Measurements from ENCODE around the gene PKDCC. TPM values are rescaled to one million over a fixed set of nuclear protein-coding genes. Genes with fewer than 3 reads are reported as not detected.

The PKDCC gene
- total RNA-seq, 1 experiment from 2014 or later = 12.5 TPM

DNA sequence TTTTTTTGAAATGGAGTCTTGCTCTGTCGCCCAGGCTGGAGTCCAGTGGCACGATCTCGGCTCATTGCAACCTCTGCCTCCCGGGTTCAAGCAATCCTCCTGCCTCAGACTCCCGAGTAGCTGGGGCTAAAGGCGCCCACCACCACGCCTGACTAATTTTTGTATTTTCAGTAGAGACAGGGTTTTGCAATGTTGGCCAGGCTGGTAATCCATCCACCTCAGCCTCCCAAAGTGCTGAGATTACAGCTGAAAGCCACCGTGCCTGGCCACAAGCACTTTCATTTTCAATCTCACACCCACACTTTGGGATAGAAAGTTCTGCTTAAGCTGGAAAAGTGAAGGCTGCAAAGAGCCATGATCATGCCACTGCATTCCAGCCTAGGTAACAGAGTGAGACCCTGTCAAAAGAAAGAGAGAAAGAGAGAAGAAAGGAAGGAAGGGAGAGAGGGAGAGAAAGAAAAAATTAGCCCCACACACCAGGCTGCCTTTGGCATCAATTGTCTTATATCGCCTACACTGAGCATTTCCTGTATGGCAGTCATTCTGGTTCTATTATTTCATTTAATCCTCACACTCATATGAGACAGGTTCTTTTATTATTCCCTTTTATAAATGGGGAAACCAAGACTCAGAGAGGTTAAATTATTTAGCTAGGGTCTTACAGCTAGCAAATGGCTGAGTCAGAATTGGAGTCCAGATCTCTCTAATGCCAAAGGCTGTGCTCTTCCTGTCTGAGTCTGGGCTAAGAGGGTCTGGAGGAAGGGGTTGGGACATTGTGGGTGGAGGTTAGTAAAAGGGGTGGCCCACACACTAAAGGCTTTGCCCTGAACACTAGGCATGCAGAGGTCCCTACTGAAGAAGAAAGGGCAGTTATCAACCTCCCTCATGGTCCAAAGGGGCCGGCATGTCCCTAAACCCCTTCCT, 37.9 kb upstream of the PKDCC start:
- intact Hi-C loops (cut with micrococcal nuclease; ENCODE audit: unreplicated experiment) = no loop called here
- H3K4me3 Mint-ChIP-seq (ENCODE audit: low read depth, unreplicated experiment) = no peak overlapping the region
- TF ChIP-seq, protein P1, sequence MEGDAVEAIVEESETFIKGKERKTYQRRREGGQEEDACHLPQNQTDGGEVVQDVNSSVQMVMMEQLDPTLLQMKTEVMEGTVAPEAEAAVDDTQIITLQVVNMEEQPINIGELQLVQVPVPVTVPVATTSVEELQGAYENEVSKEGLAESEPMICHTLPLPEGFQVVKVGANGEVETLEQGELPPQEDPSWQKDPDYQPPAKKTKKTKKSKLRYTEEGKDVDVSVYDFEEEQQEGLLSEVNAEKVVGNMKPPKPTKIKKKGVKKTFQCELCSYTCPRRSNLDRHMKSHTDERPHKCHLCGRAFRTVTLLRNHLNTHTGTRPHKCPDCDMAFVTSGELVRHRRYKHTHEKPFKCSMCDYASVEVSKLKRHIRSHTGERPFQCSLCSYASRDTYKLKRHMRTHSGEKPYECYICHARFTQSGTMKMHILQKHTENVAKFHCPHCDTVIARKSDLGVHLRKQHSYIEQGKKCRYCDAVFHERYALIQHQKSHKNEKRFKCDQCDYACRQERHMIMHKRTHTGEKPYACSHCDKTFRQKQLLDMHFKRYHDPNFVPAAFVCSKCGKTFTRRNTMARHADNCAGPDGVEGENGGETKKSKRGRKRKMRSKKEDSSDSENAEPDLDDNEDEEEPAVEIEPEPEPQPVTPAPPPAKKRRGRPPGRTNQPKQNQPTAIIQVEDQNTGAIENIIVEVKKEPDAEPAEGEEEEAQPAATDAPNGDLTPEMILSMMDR (IDR thresholded peaks at IDR 0.05; ENCODE audit: unreplicated experiment) = no peak
- H3K9me3 Mint-ChIP-seq (ENCODE audit: low read depth, unreplicated experiment) = no peaks in the 10 kb centered on the region
- H3K27me3 Mint-ChIP-seq (ENCODE audit: unreplicated experiment) = no peaks in the 10 kb centered on the region
- CTCF ChIA-PET = no interaction called here
- DNase-seq = no peak
- H3K36me3 Mint-ChIP-seq (ENCODE audit: insufficient read depth, unreplicated experiment) = no peaks in the 10 kb centered on the region
- no peak overlapping the region for H3K27ac Mint-ChIP-seq (ENCODE audit: unreplicated experiment)
- no TSS peak for BruUV-seq (replicated peaks)
- peaks cover 16% of the 10 kb centered on the region for H3K4me1 Mint-ChIP-seq (ENCODE audit: low read depth, unreplicated experiment)

DNA sequence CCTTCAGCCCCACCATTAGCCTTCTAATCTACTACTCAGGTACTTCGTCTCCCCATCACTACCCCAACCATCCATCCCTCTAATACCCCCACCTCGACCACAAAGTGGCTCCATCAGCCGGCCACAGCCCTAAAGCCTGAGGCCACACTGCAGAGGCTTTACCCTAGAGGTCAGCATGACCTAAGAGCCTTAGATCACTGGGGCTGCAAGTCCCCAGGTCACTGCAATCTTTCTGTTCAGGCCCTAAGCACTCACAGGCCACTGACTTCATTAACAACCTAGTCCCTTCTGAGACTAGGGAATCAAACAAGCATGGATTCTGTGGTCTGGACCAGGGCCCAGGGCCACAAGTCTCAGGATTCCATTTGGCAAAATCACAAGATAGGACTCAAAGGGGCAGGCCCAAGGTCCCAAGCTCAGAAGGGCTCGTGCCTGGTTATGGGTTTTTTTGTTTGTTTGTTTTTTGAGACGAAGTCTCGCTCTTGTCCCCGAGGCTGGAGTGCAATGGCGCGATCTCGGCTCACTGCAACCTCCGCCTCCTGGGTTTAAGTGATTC, 37.0 kb upstream of the PKDCC start:
- CTCF ChIA-PET = interaction anchor here (0.7 kb wide), 1 partner anchor 11 kb away, joined by 3 read pairs; no protein-coding TSS in a partner anchor
- Mint-ChIP-seq H3K4me1 (ENCODE audit: low read depth, unreplicated experiment) (peaks cover 16% of the 10 kb centered on the region), H3K27ac (ENCODE audit: unreplicated experiment) (no peak overlapping the region), H3K4me3 (ENCODE audit: low read depth, unreplicated experiment) (no peak overlapping the region), H3K9me3 (ENCODE audit: low read depth, unreplicated experiment) (no peaks in the 10 kb centered on the region), H3K27me3 (ENCODE audit: unreplicated experiment) (no peaks in the 10 kb centered on the region), H3K36me3 (ENCODE audit: insufficient read depth, unreplicated experiment) (no peaks in the 10 kb centered on the region)
- intact Hi-C loops (cut with micrococcal nuclease; ENCODE audit: unreplicated experiment) = no loop called here
- TF ChIP-seq, protein P1 (IDR thresholded peaks at IDR 0.05; ENCODE audit: unreplicated experiment) = no peak
- BruUV-seq (replicated peaks) = no TSS peak
- no peak for DNase-seq

DNA sequence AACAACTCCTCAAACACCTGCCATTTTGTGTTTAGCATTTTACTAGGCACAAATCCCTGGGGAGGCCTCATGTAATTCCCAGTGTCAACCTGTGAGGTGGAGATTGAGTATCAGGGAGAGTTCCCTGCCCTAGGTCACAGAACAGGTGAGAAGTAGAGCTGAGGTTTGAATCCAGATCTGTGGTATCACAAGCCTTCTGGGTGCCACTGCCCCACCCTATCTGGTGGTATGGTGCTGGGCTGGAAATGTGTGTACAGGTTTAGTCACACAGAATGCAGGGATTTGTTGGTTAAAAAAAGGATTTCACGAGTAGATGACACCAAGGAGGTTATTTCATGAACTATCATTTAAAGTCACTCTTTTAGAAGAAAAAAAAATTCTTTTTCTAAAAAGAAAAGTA, 35.7 kb upstream of the PKDCC start:
- H3K4me3 Mint-ChIP-seq (ENCODE audit: low read depth, unreplicated experiment) = no peak overlapping the region
- no peak overlapping the region for H3K27ac Mint-ChIP-seq (ENCODE audit: unreplicated experiment)
- CTCF ChIA-PET = no interaction called here
- peaks cover 16% of the 10 kb centered on the region for H3K4me1 Mint-ChIP-seq (ENCODE audit: low read depth, unreplicated experiment)
- TF ChIP-seq, protein P1 (IDR thresholded peaks at IDR 0.05; ENCODE audit: unreplicated experiment) = no peak
- no peaks in the 10 kb centered on the region for H3K9me3 Mint-ChIP-seq (ENCODE audit: low read depth, unreplicated experiment)
- intact Hi-C loops (cut with micrococcal nuclease; ENCODE audit: unreplicated experiment) = no loop called here
- BruUV-seq (replicated peaks) = no TSS peak
- no peak for DNase-seq
- no peaks in the 10 kb centered on the region for H3K27me3 Mint-ChIP-seq (ENCODE audit: unreplicated experiment)
- H3K36me3 Mint-ChIP-seq (ENCODE audit: insufficient read depth, unreplicated experiment) = no peaks in the 10 kb centered on the region

DNA sequence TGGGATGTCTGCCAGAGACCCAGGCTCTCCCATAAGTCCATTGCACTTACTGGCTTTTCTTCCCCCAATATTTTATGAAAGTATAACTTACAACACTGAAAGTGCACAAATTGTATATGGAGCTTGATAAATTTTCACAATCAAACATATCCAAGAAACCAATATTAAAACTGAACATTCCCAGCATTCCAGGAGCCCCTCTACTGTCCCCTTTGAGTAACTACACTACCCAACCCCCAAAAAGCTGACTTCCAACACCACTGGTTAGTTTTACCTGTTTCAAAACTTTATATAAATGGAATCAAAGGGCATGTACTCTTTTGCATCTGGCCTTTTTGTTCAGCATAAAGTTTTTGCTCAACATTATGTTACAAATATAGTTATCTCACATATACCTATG, 35.2 kb upstream of the PKDCC start:
- Mint-ChIP-seq H3K36me3 (ENCODE audit: insufficient read depth, unreplicated experiment) (no peaks in the 10 kb centered on the region), H3K27me3 (ENCODE audit: unreplicated experiment) (no peaks in the 10 kb centered on the region), H3K4me3 (ENCODE audit: low read depth, unreplicated experiment) (no peak overlapping the region), H3K4me1 (ENCODE audit: low read depth, unreplicated experiment) (peaks cover 16% of the 10 kb centered on the region), H3K9me3 (ENCODE audit: low read depth, unreplicated experiment) (no peaks in the 10 kb centered on the region), H3K27ac (ENCODE audit: unreplicated experiment) (no peak overlapping the region)
- intact Hi-C loops (cut with micrococcal nuclease; ENCODE audit: unreplicated experiment) = no loop called here
- DNase-seq = no peak
- TF ChIP-seq, protein P1 (IDR thresholded peaks at IDR 0.05; ENCODE audit: unreplicated experiment) = no peak
- CTCF ChIA-PET = no interaction called here
- BruUV-seq (replicated peaks) = no TSS peak

All from Calu3 (cell line).